Renal pelvis (tissue), 4 donors: Measurements from ENCODE around the gene FAM217A. TPM values are rescaled to one million over a fixed set of nuclear protein-coding genes. Genes with fewer than 3 reads are reported as not detected.

Source experiments
- DNase-seq: peaks from one replicate; pipeline ENCODE4 v3.0.0-alpha.2; 2013
- polyA plus RNA-seq, 3 donors: library from polyadenylated mRNA; unstranded; fragments of 120-200 nt; gene quantifications; one replicate each; pipeline ENCODE4 v1.2.1, GENCODE V29; 2013; ENCODE audit not compliant: insufficient read length in 3 of 3

FAM217A gene
- polyA plus RNA-seq, 3 donors = 1.6 to 4.7 (median 2.1) TPM

DNA sequence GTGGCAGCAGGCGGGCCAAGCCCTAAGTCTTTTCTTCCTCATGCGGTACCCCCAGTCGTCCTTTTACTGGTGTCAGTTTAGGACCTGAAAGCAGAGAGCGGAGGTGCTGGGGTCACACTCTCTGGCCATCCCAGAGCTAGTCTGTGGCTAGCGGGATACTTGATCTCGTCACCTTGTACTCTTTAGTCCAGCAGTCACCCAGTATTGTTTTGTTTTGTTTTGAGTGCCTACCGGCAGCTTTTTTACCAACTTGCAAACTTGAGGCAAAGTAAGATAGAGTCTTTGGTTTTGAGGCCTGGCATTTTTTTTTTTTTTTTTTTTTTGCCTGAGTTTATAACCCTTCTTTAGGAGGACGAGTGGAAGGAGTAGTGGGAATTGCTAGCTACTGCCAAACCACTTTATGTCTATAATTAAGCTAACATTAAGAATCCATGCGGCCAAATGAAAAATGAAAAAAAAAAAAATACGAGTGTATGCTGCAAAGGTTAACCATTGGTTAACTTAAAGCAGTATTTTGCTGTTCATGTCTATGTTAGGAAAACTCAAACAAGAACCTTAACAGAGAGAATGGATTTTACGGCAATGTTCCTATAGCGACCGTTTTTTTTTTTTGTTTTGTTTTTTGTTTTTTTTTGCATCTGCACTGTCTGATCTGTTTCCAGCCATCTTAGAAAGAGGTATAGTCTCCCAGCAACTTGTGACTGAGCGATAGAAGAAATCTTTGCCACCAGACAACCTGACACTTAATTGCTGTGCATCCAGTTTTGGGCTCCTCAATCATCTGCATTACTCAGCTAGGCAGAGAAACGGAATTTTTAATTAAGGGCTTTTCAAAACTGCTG lies 56.9 kb downstream of the FAM217A start:
- DNase-seq = peak; percentile 23

DNA sequence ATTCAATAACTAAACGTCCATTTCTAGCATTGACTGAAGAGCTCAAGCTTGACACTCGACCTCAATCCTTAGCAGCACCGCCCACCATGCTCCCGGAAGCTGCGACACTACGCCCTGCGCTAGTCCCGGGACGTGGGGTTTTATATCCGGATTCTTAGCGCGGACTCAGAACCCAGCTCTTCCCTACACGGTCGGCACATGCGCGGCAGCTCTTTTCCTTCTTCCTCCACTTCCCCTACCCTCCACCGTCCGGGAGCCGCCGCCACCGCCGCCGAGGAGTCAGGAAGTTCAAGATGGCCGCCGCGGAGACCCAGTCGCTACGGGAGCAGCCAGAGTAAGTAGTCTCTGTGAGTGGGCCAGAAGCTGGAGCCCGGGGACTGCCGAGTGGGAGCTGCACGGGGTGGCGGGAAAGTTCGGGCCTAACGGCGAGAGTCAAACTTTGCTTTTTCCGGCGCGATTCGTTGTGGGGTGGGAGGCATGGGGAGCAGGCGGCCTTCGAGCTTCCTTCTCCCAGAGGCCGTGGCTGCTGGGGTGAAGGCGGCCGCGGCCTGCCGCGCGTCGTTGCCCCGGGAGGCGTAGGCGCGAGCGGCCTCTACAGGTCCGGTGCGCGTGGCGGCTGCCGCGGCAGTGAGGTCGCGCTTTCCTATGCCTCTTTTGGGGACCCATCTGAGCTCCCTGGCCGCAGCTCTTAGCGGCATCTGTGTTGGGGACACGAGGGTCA lies 57.6 kb downstream of the FAM217A start:
- DNase-seq = peak; percentile 96

DNA sequence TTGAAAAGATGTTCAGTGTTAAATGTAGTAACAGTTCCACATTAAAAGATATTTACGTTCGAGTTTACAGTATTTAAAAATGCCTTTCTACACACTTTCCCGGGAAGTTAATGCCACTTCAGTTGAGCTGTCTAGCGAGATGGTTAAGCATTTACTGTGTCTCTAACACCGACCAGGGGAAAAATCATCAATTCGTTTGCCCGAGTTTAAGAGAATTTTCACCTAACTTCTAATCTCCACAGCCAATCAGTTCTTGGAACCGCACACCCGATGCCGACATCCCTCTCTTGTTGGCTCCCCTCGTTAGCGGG lies 58.2 kb downstream of the FAM217A start:
- no peak for DNase-seq

DNA sequence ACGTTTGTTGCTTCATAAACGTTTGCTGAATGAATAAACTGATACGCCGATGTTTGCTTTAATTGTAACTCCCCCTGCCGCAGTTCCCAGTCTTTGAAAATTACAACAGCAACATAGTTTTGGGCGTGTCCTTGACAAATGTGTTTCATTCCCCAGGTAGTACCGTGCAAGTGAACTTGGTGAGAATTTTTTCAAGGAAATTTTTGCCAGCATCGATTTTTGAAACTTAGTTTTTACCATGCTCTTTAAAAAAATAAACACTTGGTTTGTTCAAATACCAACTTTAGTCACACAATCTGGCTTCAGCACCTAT lies 60.1 kb downstream of the FAM217A start:
- DNase-seq = no peak

Other genes with a start within 250 kb of the FAM217A start
- gene FAM50B, start 229.8 kb downstream of the FAM217A start, polyA plus RNA-seq = 10 to 100 TPM; 12.2 to 17.0 (median 14.0) TPM
- 100 to 1,000 TPM in 2 of 3 donors, 10 to 100 TPM in 1; 98.5 to 104 (median 102) TPM for gene ECI2, start 56.4 kb upstream of the FAM217A start, polyA plus RNA-seq